ENCODE measurements around the gene AOC2. TPM values are rescaled to one million over a fixed set of nuclear protein-coding genes. Genes with fewer than 3 reads are reported as not detected.

AOC2 gene
- total and polyA plus RNA-seq, 2 of the 13 experiments (the other 11 are each of a cell fraction or from before 2014, with no cell fraction given), result 1.2 to 3.3 TPM

DNA sequence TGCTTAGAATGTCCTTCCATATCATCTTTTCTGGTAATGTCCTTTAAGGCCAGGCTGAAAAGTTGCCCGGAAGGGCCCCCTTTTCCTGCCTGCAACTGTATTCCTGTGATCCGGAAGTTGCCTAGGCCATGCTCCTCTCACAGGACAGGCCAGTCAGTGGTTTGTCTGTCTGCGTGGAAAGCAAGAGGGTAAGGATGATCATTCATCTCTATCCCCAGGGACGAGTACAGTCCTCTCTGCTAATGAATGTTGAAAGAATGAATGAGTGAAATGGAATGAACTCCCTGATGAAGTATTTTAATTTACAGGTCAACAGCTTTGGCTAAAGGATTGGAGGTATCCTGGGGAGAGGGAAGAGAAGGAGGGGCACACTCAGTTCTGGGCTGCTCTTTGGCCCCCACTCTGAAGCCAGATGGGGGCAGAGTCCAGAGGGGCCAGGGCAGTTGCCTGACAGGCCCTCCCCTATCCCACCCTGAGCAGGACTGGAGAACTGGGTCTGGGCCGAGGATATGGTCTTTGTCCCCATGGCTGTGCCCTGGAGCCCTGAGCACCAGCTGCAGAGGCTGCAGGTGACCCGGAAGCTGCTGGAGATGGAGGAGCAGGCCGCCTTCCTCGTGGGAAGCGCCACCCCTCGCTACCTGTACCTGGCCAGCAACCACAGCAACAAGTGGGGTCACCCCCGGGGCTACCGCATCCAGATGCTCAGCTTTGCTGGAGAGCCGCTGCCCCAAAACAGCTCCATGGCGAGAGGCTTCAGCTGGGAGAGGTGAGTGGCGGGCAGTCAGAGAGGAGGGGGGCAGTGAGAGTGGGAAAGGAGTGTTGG, 9.8 kb downstream of the AOC2 start (continued):
- TF ChIP-seq, protein P1, sequence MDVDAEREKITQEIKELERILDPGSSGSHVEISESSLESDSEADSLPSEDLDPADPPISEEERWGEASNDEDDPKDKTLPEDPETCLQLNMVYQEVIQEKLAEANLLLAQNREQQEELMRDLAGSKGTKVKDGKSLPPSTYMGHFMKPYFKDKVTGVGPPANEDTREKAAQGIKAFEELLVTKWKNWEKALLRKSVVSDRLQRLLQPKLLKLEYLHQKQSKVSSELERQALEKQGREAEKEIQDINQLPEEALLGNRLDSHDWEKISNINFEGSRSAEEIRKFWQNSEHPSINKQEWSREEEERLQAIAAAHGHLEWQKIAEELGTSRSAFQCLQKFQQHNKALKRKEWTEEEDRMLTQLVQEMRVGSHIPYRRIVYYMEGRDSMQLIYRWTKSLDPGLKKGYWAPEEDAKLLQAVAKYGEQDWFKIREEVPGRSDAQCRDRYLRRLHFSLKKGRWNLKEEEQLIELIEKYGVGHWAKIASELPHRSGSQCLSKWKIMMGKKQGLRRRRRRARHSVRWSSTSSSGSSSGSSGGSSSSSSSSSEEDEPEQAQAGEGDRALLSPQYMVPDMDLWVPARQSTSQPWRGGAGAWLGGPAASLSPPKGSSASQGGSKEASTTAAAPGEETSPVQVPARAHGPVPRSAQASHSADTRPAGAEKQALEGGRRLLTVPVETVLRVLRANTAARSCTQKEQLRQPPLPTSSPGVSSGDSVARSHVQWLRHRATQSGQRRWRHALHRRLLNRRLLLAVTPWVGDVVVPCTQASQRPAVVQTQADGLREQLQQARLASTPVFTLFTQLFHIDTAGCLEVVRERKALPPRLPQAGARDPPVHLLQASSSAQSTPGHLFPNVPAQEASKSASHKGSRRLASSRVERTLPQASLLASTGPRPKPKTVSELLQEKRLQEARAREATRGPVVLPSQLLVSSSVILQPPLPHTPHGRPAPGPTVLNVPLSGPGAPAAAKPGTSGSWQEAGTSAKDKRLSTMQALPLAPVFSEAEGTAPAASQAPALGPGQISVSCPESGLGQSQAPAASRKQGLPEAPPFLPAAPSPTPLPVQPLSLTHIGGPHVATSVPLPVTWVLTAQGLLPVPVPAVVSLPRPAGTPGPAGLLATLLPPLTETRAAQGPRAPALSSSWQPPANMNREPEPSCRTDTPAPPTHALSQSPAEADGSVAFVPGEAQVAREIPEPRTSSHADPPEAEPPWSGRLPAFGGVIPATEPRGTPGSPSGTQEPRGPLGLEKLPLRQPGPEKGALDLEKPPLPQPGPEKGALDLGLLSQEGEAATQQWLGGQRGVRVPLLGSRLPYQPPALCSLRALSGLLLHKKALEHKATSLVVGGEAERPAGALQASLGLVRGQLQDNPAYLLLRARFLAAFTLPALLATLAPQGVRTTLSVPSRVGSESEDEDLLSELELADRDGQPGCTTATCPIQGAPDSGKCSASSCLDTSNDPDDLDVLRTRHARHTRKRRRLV (CRISPR knock-in tag; IDR thresholded peaks at IDR 0.05), result no peak
- TF ChIP-seq, protein P2, sequence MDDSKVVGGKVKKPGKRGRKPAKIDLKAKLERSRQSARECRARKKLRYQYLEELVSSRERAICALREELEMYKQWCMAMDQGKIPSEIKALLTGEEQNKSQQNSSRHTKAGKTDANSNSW (CRISPR knock-in tag; IDR thresholded peaks at IDR 0.05; ENCODE audit: borderline replicate concordance), result 0 out of 2 replicates have a peak, but pooled peaks have one; percentile 25
- TF ChIP-seq ZNF451 (CRISPR knock-in tag; IDR thresholded peaks at IDR 0.05) (0 out of 2 replicates have a peak, but pooled peaks have one; percentile 13), SMAD9 (CRISPR knock-in tag; IDR thresholded peaks at IDR 0.05) (no peak), KDM6A (CRISPR knock-in tag; IDR thresholded peaks at IDR 0.05; ENCODE audit: low read depth) (peak; percentile 76; the same call in 1 of the 2 replicates), GTF3A (CRISPR knock-in tag; conservative IDR thresholded peaks at IDR 0.05) (0 out of 2 replicates have a peak, but pooled peaks have one; percentile 51), CAMTA2 (CRISPR knock-in tag; IDR thresholded peaks at IDR 0.05; ENCODE audit: borderline replicate concordance) (no peak), ZNF792 (CRISPR knock-in tag; IDR thresholded peaks at IDR 0.05) (no peak)
- TF ChIP-seq, protein P3, sequence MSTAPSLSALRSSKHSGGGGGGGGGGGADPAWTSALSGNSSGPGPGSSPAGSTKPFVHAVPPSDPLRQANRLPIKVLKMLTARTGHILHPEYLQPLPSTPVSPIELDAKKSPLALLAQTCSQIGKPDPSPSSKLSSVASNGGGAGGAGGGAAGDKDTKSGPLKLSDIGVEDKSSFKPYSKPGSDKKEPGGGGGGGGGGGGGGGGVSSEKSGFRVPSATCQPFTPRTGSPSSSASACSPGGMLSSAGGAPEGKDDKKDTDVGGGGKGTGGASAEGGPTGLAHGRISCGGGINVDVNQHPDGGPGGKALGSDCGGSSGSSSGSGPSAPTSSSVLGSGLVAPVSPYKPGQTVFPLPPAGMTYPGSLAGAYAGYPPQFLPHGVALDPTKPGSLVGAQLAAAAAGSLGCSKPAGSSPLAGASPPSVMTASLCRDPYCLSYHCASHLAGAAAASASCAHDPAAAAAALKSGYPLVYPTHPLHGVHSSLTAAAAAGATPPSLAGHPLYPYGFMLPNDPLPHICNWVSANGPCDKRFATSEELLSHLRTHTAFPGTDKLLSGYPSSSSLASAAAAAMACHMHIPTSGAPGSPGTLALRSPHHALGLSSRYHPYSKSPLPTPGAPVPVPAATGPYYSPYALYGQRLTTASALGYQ (CRISPR knock-in tag; IDR thresholded peaks at IDR 0.05), result no peak; the same call in 1 of the 2 replicates
- TF ChIP-seq, protein P4, sequence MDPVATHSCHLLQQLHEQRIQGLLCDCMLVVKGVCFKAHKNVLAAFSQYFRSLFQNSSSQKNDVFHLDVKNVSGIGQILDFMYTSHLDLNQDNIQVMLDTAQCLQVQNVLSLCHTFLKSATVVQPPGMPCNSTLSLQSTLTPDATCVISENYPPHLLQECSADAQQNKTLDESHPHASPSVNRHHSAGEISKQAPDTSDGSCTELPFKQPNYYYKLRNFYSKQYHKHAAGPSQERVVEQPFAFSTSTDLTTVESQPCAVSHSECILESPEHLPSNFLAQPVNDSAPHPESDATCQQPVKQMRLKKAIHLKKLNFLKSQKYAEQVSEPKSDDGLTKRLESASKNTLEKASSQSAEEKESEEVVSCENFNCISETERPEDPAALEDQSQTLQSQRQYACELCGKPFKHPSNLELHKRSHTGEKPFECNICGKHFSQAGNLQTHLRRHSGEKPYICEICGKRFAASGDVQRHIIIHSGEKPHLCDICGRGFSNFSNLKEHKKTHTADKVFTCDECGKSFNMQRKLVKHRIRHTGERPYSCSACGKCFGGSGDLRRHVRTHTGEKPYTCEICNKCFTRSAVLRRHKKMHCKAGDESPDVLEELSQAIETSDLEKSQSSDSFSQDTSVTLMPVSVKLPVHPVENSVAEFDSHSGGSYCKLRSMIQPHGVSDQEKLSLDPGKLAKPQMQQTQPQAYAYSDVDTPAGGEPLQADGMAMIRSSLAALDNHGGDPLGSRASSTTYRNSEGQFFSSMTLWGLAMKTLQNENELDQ (CRISPR knock-in tag; IDR thresholded peaks at IDR 0.05; ENCODE audit: borderline replicate concordance), result no peak
- TF ChIP-seq, protein P5, sequence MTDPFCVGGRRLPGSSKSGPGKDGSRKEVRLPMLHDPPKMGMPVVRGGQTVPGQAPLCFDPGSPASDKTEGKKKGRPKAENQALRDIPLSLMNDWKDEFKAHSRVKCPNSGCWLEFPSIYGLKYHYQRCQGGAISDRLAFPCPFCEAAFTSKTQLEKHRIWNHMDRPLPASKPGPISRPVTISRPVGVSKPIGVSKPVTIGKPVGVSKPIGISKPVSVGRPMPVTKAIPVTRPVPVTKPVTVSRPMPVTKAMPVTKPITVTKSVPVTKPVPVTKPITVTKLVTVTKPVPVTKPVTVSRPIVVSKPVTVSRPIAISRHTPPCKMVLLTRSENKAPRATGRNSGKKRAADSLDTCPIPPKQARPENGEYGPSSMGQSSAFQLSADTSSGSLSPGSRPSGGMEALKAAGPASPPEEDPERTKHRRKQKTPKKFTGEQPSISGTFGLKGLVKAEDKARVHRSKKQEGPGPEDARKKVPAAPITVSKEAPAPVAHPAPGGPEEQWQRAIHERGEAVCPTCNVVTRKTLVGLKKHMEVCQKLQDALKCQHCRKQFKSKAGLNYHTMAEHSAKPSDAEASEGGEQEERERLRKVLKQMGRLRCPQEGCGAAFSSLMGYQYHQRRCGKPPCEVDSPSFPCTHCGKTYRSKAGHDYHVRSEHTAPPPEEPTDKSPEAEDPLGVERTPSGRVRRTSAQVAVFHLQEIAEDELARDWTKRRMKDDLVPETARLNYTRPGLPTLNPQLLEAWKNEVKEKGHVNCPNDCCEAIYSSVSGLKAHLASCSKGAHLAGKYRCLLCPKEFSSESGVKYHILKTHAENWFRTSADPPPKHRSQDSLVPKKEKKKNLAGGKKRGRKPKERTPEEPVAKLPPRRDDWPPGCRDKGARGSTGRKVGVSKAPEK (CRISPR knock-in tag; IDR thresholded peaks at IDR 0.05; ENCODE audit: borderline replicate concordance), result no peak
- TF ChIP-seq, protein P6, sequence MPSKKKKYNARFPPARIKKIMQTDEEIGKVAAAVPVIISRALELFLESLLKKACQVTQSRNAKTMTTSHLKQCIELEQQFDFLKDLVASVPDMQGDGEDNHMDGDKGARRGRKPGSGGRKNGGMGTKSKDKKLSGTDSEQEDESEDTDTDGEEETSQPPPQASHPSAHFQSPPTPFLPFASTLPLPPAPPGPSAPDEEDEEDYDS (CRISPR knock-in tag; IDR thresholded peaks at IDR 0.05), result 0 out of 2 replicates have a peak, but pooled peaks have one; percentile 35
- TF ChIP-seq, protein P7, sequence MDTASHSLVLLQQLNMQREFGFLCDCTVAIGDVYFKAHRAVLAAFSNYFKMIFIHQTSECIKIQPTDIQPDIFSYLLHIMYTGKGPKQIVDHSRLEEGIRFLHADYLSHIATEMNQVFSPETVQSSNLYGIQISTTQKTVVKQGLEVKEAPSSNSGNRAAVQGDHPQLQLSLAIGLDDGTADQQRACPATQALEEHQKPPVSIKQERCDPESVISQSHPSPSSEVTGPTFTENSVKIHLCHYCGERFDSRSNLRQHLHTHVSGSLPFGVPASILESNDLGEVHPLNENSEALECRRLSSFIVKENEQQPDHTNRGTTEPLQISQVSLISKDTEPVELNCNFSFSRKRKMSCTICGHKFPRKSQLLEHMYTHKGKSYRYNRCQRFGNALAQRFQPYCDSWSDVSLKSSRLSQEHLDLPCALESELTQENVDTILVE (CRISPR knock-in tag; IDR thresholded peaks at IDR 0.05), result peak; percentile 36; the same call in 1 of the 2 replicates

All from HepG2 (cell line).